ENCODE data around the gene MRPS5.

DNA sequence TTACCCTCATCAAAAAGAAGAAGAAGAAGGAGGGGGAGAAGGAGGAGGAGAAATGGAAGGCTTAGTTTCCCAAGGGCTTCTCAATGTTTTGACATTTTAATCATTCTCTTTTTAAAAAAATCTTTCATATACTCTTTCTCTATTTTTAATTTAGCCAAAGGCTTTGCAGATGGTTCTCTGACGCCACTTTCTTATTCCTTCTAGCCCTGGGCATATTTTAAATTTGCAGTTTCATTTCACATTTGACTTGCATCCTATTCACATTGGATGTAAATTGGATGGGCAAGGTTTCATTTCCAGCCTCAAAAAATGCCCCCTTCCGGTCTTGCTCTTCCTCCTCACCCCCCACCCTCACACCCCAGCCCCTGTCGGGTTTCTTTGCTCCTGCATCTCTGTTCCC, 66.3 kb downstream of the MRPS5 start:
- TF ChIP-seq, protein P1, sequence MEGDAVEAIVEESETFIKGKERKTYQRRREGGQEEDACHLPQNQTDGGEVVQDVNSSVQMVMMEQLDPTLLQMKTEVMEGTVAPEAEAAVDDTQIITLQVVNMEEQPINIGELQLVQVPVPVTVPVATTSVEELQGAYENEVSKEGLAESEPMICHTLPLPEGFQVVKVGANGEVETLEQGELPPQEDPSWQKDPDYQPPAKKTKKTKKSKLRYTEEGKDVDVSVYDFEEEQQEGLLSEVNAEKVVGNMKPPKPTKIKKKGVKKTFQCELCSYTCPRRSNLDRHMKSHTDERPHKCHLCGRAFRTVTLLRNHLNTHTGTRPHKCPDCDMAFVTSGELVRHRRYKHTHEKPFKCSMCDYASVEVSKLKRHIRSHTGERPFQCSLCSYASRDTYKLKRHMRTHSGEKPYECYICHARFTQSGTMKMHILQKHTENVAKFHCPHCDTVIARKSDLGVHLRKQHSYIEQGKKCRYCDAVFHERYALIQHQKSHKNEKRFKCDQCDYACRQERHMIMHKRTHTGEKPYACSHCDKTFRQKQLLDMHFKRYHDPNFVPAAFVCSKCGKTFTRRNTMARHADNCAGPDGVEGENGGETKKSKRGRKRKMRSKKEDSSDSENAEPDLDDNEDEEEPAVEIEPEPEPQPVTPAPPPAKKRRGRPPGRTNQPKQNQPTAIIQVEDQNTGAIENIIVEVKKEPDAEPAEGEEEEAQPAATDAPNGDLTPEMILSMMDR (IDR thresholded peaks at IDR 0.05) = no peak
- TF ChIP-seq POLR2AphosphoS5 (IDR thresholded peaks at IDR 0.05; ENCODE audit: insufficient read depth in 1 of 2, low read depth in 1 of 2) = no peak

All from vagina (tissue), 2 donors.